ENCODE measurements around the gene ZFY. TPM values are rescaled to one million over a fixed set of nuclear protein-coding genes. Genes with fewer than 3 reads are reported as not detected.

Gene ZFY
- total RNA-seq, 1 donor from 2014 or later: not detected

DNA sequence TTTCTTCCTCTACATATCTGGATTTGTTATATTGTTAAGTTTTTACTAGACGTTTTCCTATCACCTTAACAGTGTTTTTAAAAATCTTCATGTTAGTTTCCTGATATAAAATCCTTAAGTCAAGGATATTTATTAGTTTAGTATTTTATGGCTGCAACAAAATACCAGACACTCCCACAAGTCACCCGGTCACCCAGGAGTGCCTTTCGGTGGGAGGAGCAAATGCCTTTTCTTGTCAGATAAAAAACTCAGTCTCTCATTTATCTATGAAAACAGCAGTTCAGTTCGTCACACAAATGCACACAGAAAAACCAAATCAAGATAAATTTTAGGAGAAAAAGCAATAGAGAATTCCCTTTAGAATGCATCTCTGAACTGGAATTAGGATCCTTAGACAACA is 77.0 kb downstream of the ZFY start:
- no peak overlapping the region for H3K27ac Mint-ChIP-seq
- DNase-seq (ENCODE audit: low spot score, unreplicated experiment): no peak
- no peaks in the 10 kb centered on the region for H3K9me3 Mint-ChIP-seq (ENCODE audit: low read depth)
- H3K27me3 Mint-ChIP-seq: no peaks in the 10 kb centered on the region
- no peaks in the 10 kb centered on the region for H3K36me3 Mint-ChIP-seq (ENCODE audit: insufficient read depth)
- TF ChIP-seq, protein P1, sequence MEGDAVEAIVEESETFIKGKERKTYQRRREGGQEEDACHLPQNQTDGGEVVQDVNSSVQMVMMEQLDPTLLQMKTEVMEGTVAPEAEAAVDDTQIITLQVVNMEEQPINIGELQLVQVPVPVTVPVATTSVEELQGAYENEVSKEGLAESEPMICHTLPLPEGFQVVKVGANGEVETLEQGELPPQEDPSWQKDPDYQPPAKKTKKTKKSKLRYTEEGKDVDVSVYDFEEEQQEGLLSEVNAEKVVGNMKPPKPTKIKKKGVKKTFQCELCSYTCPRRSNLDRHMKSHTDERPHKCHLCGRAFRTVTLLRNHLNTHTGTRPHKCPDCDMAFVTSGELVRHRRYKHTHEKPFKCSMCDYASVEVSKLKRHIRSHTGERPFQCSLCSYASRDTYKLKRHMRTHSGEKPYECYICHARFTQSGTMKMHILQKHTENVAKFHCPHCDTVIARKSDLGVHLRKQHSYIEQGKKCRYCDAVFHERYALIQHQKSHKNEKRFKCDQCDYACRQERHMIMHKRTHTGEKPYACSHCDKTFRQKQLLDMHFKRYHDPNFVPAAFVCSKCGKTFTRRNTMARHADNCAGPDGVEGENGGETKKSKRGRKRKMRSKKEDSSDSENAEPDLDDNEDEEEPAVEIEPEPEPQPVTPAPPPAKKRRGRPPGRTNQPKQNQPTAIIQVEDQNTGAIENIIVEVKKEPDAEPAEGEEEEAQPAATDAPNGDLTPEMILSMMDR (IDR thresholded peaks at IDR 0.05; ENCODE audit: unreplicated experiment): no peak
- no peaks in the 10 kb centered on the region for H3K4me1 Mint-ChIP-seq (ENCODE audit: low read depth)
- no peak overlapping the region for H3K4me3 Mint-ChIP-seq (ENCODE audit: low read depth)

- TF ChIP-seq, protein P1 (IDR thresholded peaks at IDR 0.05; ENCODE audit: unreplicated experiment): no peak
- no peak overlapping the region for H3K27ac Mint-ChIP-seq
Observed at GRCh38 chrY:3016594-3016993, 81.4 kb downstream of the ZFY start.

DNA sequence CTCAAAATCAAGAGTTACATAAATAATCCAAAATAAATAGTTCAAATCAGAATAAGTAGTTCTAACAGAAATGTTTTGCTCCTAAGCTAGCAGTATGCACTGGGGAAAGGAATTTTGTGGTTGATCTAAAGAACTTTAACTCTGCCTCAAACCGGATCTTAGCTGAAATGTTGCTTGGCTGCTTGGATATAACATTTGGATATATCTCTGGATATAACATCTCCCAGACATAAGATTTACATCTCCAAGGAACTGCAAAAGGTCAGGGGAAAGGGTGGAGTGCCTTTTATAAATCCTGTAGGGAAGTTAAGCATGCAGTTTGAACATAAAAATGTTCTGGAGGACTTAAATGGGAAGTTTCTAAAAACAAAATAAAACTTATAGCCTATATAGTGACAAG is 83.4 kb downstream of the ZFY start:
- H3K27ac Mint-ChIP-seq: no peak overlapping the region
- H3K36me3 Mint-ChIP-seq (ENCODE audit: insufficient read depth): no peaks in the 10 kb centered on the region
- TF ChIP-seq, protein P1 (IDR thresholded peaks at IDR 0.05; ENCODE audit: unreplicated experiment): no peak
- no peak for DNase-seq (ENCODE audit: low spot score, unreplicated experiment)
- no peaks in the 10 kb centered on the region for H3K27me3 Mint-ChIP-seq
- no peak overlapping the region for H3K4me3 Mint-ChIP-seq (ENCODE audit: low read depth)
- no peaks in the 10 kb centered on the region for H3K9me3 Mint-ChIP-seq (ENCODE audit: low read depth)
- H3K4me1 Mint-ChIP-seq (ENCODE audit: low read depth): no peaks in the 10 kb centered on the region

More at GRCh38 chrY:3016594-3016993, 81.4 kb downstream of the ZFY start:
- H3K9me3 Mint-ChIP-seq (ENCODE audit: low read depth): no peaks in the 10 kb centered on the region
- no peak for DNase-seq (ENCODE audit: low spot score, unreplicated experiment)
- H3K4me1 Mint-ChIP-seq (ENCODE audit: low read depth): no peaks in the 10 kb centered on the region
- H3K36me3 Mint-ChIP-seq (ENCODE audit: insufficient read depth): no peaks in the 10 kb centered on the region
- H3K27me3 Mint-ChIP-seq: no peaks in the 10 kb centered on the region
- no peak overlapping the region for H3K4me3 Mint-ChIP-seq (ENCODE audit: low read depth)

- no peaks in the 10 kb centered on the region for H3K36me3 Mint-ChIP-seq (ENCODE audit: insufficient read depth)
- TF ChIP-seq, protein P1 (IDR thresholded peaks at IDR 0.05; ENCODE audit: unreplicated experiment): no peak
- no peaks in the 10 kb centered on the region for H3K9me3 Mint-ChIP-seq (ENCODE audit: low read depth)
- DNase-seq (ENCODE audit: low spot score, unreplicated experiment): no peak
- no peaks in the 10 kb centered on the region for H3K4me1 Mint-ChIP-seq (ENCODE audit: low read depth)
- no peaks in the 10 kb centered on the region for H3K27me3 Mint-ChIP-seq
- no peak overlapping the region for H3K4me3 Mint-ChIP-seq (ENCODE audit: low read depth)
- H3K27ac Mint-ChIP-seq: no peak overlapping the region
Observed at GRCh38 chrY:3019584-3019983, 84.4 kb downstream of the ZFY start.

GRCh38 chrY:3021176-3021575 is 86.0 kb downstream of the ZFY start:
- no peaks in the 10 kb centered on the region for H3K4me1 Mint-ChIP-seq (ENCODE audit: low read depth)
- TF ChIP-seq, protein P1 (IDR thresholded peaks at IDR 0.05; ENCODE audit: unreplicated experiment): no peak
- DNase-seq (ENCODE audit: low spot score, unreplicated experiment): no peak
- H3K9me3 Mint-ChIP-seq (ENCODE audit: low read depth): no peaks in the 10 kb centered on the region
- H3K27ac Mint-ChIP-seq: no peak overlapping the region
- no peaks in the 10 kb centered on the region for H3K36me3 Mint-ChIP-seq (ENCODE audit: insufficient read depth)
- no peaks in the 10 kb centered on the region for H3K27me3 Mint-ChIP-seq
- H3K4me3 Mint-ChIP-seq (ENCODE audit: low read depth): no peak overlapping the region

All from progenitor cell of endocrine pancreas (in vitro differentiated cells).